Retinal pigment epithelial cell (primary cell): ENCODE measurements around the gene MOV10L1.

Experiments
- DNase-seq: peaks from one replicate; pipeline ENCODE4 v3.0.0-alpha.2; 2010; ENCODE audit warnings: low read depth
- H3K4me3 ChIP-seq: 2 replicates; pipeline ENCODE4 v1.5.1; 2011; ENCODE audit warnings: mild to moderate bottlenecking, low read length, control low read depth, moderate library complexity
- TF ChIP-seq, protein P1 (sequence below): conservative IDR thresholded peaks from 2 replicates; pipeline ENCODE4 v1.5.1; 2011; ENCODE audit warnings: low read depth, low read length, control low read depth, inconsistent platforms

The MOV10L1 gene

DNA sequence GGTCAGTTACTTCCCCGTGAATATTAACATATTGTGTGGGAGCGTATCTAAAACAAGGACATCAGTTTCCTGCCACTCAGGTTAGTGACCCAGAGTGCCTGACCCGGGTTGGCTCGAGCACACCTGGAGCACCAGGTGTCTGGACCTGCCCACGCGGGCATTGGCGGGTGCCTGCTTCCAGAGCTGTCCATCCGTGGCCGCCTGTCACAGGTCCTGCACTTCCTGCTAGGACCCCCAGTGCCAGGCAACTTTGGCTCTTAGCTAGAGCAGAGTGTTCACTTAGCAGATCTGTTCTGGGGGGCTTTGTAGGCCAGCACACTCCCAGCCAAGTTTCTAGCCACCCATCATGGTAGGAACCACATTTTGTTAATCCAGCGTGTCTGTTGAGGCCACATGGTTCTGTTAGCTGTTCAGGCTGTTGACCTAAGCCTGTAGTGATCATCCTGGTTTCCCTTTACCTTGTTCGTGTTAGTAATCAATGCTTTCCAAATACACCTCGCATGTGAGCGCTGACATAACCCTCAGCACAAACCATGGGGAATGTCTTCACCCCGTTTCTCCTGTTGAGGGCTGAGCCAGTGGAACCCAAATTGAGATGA lies 29.5 kb downstream of the MOV10L1 start:
- TF ChIP-seq, protein P1, sequence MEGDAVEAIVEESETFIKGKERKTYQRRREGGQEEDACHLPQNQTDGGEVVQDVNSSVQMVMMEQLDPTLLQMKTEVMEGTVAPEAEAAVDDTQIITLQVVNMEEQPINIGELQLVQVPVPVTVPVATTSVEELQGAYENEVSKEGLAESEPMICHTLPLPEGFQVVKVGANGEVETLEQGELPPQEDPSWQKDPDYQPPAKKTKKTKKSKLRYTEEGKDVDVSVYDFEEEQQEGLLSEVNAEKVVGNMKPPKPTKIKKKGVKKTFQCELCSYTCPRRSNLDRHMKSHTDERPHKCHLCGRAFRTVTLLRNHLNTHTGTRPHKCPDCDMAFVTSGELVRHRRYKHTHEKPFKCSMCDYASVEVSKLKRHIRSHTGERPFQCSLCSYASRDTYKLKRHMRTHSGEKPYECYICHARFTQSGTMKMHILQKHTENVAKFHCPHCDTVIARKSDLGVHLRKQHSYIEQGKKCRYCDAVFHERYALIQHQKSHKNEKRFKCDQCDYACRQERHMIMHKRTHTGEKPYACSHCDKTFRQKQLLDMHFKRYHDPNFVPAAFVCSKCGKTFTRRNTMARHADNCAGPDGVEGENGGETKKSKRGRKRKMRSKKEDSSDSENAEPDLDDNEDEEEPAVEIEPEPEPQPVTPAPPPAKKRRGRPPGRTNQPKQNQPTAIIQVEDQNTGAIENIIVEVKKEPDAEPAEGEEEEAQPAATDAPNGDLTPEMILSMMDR = no peak
- no peak for DNase-seq
- no peak overlapping the region for H3K4me3 ChIP-seq

DNA sequence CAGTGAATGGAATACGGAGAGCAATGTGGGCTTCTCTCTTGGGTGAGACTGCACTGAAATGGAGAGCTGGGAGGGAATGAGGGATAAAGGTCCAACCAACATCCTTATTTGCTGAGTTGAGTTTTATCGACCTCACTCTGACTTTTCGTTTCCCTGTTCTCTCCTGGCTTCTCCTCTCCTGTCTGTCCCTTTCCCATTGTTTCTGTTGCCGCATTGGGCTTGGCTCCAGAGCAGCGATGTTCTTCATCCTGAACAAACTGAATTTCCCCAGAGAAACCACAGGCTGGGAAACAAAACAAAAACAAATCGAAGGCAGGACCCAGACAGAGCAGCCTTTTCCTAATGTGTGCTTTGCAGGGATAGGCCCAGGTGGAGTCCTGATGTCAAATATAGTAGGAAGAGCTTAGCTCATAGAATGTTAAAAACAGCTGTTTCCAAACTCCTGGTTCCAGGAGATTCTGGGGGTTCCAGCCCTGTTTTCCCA lies 30.0 kb downstream of the MOV10L1 start:
- TF ChIP-seq, protein P1 = no peak
- H3K4me3 ChIP-seq = no peak overlapping the region
- no peak for DNase-seq

DNA sequence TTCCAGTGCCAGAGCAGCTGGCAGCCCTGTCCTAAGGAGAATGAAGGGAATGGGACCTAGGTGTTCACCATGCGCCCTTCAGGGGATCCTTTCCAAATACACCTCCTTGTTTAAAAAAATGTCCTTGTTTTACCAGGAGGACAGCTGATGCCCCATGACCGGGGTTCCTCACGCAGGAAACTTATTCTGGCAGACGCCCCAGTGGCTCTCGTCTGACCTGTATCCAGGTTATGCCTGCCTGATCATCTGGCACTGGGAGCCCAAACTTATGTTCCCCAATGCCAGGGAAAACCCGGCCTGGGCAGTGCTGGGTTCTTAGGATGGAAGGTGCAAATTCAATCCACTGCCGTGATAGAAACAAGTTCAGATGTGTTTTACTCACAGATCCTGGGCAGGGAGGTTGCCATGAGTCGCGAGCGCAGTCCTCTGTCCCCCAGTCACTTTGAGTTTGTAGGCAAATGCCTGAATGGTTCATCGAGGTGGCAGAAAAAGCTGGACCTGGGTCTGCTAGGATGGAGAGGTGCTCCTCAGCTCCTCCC lies 31.5 kb downstream of the MOV10L1 start:
- no peak for DNase-seq
- TF ChIP-seq, protein P1 = no peak
- H3K4me3 ChIP-seq = no peak overlapping the region

DNA sequence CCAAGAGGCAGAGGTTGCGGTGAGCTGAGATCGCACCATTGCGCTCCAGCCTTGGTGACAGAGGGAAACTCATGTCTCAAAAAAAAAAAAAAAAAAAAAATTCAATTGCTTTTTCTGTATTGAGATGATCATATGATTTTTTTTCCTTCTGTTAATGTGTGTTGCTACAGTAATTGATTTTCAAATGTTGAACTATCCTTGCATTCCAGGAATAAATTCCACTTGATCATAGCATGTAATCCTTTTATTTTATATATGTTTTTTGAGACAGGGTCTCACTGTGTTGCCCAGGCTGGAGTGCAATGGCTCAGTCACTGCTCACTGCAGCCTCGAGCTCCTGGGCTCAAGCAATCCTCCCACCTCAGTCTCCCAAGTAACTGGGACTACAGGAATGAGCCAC lies 33.3 kb downstream of the MOV10L1 start:
- TF ChIP-seq, protein P1 = no peak
- H3K4me3 ChIP-seq = no peak overlapping the region
- DNase-seq = no peak

DNA sequence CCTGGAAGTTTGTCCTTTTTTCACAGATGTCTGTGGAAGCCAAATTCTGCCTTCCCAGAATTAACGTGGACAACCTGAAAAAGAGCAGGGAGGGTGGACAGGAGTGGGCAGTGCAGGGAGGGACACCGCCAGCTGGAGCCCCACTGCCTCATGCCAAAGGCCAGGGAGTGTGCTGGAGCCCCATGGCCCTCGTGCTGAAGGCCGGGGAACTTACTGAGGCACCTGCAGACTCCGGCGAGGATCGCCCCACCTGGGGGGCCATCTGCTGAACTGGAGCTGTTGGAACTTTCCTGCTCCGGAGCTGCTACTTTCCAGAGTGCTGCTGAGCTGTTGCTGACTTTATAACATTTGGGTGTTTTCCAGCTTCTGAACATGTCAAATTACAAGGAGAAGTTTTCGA lies 35.2 kb downstream of the MOV10L1 start:
- no peak for DNase-seq
- TF ChIP-seq, protein P1 = no peak
- no peak overlapping the region for H3K4me3 ChIP-seq

DNA sequence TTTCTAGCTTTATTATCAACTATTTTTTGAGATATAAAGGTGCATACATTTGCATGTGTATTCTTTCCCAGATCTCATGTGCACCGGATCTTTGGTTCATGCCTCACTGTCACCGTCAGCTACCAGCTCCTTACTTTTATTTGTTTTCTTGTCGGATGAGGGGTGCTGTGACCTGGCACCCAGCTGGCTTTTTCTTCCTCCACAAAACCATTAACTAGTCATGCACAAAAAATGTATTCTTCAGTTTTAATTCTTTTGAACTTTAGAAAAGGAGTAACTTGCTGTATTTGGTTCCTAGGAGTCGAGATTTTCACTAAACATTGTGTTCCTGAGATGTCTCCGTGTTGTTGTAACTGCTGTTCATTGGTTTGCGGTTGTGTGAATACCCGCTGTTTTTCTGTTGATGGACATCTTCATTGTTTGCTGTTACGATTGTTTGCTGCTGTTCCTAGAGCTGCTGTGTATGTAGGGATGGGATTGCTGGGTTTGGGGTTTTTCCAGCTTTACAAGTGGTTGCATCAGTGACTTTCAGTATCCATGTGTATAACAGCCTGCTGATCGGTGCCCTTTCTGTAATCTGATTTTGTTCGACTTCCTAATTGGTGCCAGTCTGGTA lies 39.4 kb downstream of the MOV10L1 start:
- TF ChIP-seq, protein P1 = no peak
- no peak for DNase-seq
- no peak overlapping the region for H3K4me3 ChIP-seq

DNA sequence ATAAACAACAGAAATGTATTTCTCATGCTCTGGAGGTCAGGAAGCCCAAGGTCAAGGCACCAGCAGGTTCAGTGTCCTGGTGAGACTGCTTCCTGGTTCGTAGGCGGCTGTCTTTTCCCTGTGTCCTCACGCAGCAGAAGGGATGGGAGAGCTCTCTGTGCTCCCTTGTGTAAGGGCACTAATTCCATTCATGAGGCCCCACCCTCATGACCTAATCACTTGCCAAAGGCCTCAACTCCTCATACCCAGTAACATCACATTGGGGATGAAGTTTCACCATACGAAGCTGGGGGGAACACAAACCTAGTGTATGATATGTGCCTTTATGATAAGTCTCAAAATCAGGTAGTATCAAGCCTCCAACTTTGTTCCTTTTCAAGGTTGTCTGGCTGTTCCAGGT lies 42.1 kb downstream of the MOV10L1 start:
- no peak for DNase-seq
- TF ChIP-seq, protein P1 = no peak
- no peak overlapping the region for H3K4me3 ChIP-seq
